IPS DF 6.9 (cell line): Measurements from ENCODE around the gene P3H2.

Experiments
- DNase-seq: peaks from one replicate; pipeline ENCODE4 v3.0.0-alpha.2; 2013; ENCODE audit warnings: low read depth, low spot score
- H3K27ac ChIP-seq: one replicate; pipeline ENCODE4 v1.5.1; 2013; ENCODE audit warnings: low read length, control low read depth
- H3K27me3 ChIP-seq: 2 replicates; pipeline ENCODE4 v1.6.1; 2013; ENCODE audit warnings: mild to moderate bottlenecking, low read length; ENCODE audit not compliant: control insufficient read depth, insufficient read depth
- H3K36me3 ChIP-seq: 2 replicates; pipeline ENCODE4 v1.6.1; 2013; ENCODE audit warnings: low read length; ENCODE audit not compliant: control insufficient read depth, insufficient read depth
- H3K4me1 ChIP-seq: 2 replicates; pipeline ENCODE4 v1.6.1; 2013; ENCODE audit warnings: low read length; ENCODE audit not compliant: control insufficient read depth, insufficient read depth
- H3K4me3 ChIP-seq: 2 replicates; pipeline ENCODE4 v1.5.1; 2013; ENCODE audit warnings: mild to moderate bottlenecking, low read length
- H3K9me3 ChIP-seq: 2 replicates; pipeline ENCODE4 v1.6.1; 2013; ENCODE audit warnings: low read length, inconsistent platforms; ENCODE audit not compliant: control insufficient read depth, insufficient read depth
- WGBS: extraction: QIAGEN DNeasy Blood & Tissue Kit; methylation state at CpG from one replicate; pipeline ENCODE4 v1.1.7; 2013; ENCODE audit warnings: mixed read lengths, missing lambda C conversion rate; ENCODE audit not compliant: insufficient read length, insufficient coverage; 5-methylcytosine and 5-hydroxymethylcytosine counted together

P3H2 gene

DNA sequence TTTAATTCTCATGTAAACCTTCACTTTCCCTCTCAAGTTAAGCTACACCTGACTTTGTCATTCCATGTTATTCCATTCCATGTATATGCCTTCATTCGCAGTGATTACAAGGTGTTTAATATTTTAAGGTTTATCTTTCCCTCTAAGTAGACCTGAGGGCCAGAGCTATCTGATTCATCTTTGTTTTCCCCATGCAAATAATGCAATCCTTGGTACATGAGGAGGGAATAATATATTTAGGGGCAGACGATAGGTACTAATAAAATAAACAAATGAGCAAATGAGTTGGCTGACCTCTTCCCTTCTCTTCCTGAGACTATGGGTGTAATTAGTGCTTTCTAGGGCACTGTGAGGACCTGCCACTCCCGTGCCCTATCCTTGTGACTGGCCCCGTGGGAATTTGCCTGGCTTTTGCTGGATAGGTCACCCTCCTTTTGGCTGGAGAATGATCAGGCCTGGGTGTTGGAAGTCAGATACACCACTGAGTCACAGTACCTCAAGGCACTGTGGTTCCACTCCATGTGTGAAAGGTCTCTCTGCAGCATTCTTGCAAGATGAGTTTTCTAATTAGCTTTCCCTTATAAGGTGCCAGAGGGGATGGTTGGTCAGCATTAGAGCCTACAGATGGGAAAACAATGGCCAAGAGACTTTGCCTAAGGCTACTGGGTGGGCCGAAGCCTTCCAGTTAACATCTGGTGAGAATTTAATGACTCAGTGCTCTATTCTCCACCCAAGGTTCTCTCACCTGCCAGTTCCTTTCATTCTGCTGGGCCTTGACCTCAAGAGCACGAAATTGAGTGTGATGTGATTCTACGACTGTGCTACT lies 183.2 kb downstream of the P3H2 start:
- H3K4me1 ChIP-seq = no peaks in the 10 kb centered on the region
- no peak for DNase-seq
- H3K36me3 ChIP-seq = no peaks in the 10 kb centered on the region
- no peak overlapping the region for H3K27ac ChIP-seq
- no peaks in the 10 kb centered on the region for H3K9me3 ChIP-seq
- H3K4me3 ChIP-seq = no peak overlapping the region
- no peaks in the 10 kb centered on the region for H3K27me3 ChIP-seq
- no CpG with 5 or more reads among the region's 7 CpGs for whole genome bisulfite sequencing

DNA sequence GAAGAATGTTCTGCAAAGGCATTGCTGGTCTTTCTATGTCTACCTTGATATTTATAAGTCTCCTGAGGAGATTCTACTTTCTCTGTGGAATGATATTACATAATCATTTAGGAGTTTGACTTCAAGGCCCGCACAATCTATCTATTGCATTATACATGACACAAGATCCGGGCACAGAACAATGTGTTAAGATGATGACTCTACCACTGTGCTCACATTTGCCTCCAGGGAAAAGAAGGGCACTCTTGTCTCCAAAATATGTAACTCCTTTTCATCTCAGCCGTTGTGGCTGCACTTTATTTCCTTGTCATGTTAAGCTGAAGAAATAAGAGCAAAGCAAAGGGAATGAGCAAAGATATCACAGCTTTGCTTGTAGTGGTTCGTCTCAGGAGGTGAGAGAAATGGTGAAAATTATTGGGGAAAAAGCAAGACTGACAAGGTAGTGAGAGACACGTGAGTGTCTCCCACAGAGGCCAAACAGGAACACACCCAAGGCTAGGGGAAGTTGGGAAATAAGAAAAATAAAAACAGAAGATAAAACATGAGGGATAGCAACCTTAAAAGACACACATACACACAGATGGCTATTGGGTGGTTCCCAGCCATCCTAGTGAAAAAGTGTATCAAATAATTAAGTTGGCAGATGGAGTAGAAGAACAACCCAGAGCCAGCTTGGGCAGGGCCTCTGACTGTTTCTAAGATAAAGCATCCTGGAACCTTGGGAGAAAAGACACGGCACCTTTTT lies 184.3 kb downstream of the P3H2 start:
- no CpG with 5 or more reads among the region's 6 CpGs for WGBS
- no peaks in the 10 kb centered on the region for H3K4me1 ChIP-seq
- H3K27me3 ChIP-seq = no peaks in the 10 kb centered on the region
- H3K4me3 ChIP-seq = no peak overlapping the region
- no peaks in the 10 kb centered on the region for H3K36me3 ChIP-seq
- no peaks in the 10 kb centered on the region for H3K9me3 ChIP-seq
- H3K27ac ChIP-seq = no peak overlapping the region
- DNase-seq = no peak

DNA sequence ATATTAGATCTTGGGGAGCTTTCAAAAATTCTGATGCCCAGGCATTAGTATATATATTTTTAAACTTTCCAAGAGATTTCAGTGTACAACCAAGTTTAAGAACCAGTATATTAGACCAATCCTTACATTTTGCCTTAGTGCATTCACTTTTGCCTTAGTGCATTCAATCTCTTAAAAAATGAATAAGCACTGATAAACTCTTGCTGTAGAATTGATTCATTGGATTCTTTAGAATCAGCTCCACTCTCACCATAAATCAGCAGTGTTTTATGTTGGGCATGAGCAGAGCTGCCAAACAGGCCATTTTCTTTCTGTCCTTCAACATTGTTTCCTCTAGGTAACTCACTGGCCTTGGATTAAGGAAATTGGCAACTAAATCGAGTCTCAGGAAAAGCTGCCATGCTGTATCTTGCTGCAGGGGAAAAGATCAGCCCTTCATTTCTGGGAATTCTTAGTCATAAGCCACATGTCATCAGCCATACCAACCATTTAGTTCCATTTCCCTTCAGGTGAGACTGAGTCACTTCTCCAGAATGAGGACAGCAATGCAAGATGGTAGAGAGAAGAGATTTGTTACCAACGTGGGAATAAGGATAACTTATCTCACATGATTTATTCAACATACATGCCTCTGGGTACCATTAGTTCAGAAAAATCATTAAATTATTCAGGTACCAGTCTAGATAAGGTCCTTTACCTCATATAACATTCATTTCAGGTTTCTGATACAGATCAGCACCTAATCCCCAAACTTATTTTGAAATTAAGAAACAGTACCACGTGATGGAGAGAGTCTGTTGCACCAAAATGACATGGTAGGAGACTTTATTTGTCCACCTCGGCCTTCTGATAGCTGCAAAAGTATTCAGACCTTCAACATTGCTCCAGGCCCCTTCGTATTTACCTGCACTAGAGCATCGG lies 192.5 kb downstream of the P3H2 start:
- H3K9me3 ChIP-seq = no peaks in the 10 kb centered on the region
- H3K4me1 ChIP-seq = no peaks in the 10 kb centered on the region
- no peaks in the 10 kb centered on the region for H3K27me3 ChIP-seq
- H3K36me3 ChIP-seq = no peaks in the 10 kb centered on the region
- no peak for DNase-seq
- H3K27ac ChIP-seq = no peak overlapping the region
- no CpG with 5 or more reads among the region's 6 CpGs for WGBS
- H3K4me3 ChIP-seq = no peak overlapping the region

DNA sequence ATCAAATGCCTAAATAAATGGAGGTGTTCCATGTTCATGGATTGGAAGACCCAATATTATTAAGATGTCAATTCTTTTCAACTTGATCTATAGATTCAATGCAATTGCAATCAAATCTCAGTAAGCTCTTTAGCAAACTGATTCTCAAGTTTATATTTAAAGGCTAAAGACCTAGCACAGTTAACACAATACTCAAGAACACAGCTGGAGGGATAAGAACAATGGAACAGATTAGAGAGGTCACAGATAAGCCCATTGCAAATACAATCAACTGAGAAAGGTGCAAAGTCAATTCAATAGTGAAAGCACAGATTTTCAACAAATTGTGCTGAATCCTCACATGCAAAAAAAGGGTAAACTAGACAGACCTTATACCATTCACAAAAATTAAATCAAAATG lies 198.9 kb downstream of the P3H2 start:
- H3K4me3 ChIP-seq = no peak overlapping the region
- no peak for DNase-seq
- no peaks in the 10 kb centered on the region for H3K4me1 ChIP-seq
- no peaks in the 10 kb centered on the region for H3K9me3 ChIP-seq
- H3K27ac ChIP-seq = no peak overlapping the region
- H3K36me3 ChIP-seq = no peaks in the 10 kb centered on the region
- no peaks in the 10 kb centered on the region for H3K27me3 ChIP-seq

DNA sequence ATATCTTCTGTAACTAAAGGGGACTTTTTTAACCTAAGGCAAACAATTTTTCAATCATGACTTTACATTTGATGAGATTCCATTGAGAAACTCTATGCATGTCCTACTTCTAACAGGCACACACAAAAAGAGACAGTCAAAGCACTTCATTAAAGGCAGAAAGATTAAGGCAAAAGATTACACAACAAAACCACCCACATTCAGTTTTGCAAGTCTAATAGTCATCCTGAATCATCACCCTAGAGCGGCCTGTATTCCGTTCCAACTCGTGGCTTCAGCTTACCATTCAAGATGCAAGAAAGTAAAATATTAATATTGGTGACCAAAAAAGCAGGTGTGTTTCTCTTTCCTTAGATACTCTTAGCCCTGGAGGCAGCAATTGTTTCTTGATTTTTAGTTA lies 205.9 kb downstream of the P3H2 start:
- Histone ChIP-seq H3K27me3 (no peaks in the 10 kb centered on the region), H3K4me1 (no peaks in the 10 kb centered on the region), H3K4me3 (no peak overlapping the region), H3K36me3 (no peaks in the 10 kb centered on the region), H3K27ac (no peak overlapping the region), H3K9me3 (no peaks in the 10 kb centered on the region)
- DNase-seq = no peak
- no CpG with 5 or more reads among the region's 3 CpGs for WGBS

DNA sequence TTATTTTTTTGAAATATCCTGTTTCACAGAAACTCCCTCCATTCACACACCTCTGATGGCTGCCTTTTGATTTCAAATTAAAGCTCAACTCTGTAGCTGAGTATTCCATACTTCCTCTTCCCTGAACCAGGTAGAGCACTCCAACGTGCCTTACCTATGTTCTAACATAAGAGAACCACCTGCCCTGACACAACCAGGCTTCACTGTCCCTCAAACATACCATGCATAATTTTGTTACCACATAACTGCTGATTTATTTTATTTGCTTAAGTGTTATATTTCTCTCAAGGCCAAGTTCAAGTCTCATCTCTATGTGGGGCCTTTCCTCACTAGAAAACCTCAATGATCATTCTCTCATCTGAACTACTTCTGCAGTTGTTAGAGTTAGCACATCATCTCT lies 209.7 kb downstream of the P3H2 start:
- Histone ChIP-seq H3K4me3 (no peak overlapping the region), H3K4me1 (no peaks in the 10 kb centered on the region), H3K36me3 (no peaks in the 10 kb centered on the region), H3K9me3 (no peaks in the 10 kb centered on the region), H3K27me3 (no peaks in the 10 kb centered on the region), H3K27ac (no peak overlapping the region)
- DNase-seq = no peak
- WGBS = no CpG with 5 or more reads among the region's 1 CpG

- no CpG with 5 or more reads among the region's 2 CpGs for WGBS
- no peak overlapping the region for H3K27ac ChIP-seq
- no peaks in the 10 kb centered on the region for H3K36me3 ChIP-seq
- DNase-seq = no peak
- H3K9me3 ChIP-seq = no peaks in the 10 kb centered on the region
- no peaks in the 10 kb centered on the region for H3K4me1 ChIP-seq
- no peak overlapping the region for H3K4me3 ChIP-seq
- H3K27me3 ChIP-seq = no peaks in the 10 kb centered on the region
These were observed 211.1 kb downstream of the P3H2 start for GRCh38 chr3:189909573-189909972.

GRCh38 chr3:189909139-189909538 lies 211.6 kb downstream of the P3H2 start:
- H3K4me3 ChIP-seq = no peak overlapping the region
- no peaks in the 10 kb centered on the region for H3K4me1 ChIP-seq
- no peak overlapping the region for H3K27ac ChIP-seq
- no peaks in the 10 kb centered on the region for H3K9me3 ChIP-seq
- 100% methylated on average over 1 of the region's 3 CpGs for WGBS
- no peaks in the 10 kb centered on the region for H3K27me3 ChIP-seq
- H3K36me3 ChIP-seq = no peaks in the 10 kb centered on the region
- no peak for DNase-seq

DNA sequence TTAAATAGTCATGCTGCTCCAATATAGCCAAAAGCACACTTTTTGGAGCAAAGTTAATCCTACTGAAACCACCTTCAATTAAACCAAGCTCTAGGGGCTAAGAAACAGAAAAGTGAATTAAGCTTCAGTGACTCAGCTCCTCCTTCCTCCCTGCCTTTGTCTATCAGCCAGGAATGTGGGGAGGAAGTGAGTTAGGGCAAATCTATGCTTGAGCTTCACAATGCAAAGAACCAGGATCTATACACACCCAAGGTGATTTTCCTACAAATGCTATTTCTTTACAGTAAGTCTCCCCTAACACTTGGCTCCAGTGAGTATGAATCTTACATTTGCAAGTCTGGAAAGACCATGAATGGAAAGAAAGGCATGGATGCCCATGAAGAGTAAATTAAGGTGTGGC lies 212.1 kb downstream of the P3H2 start:
- no peak for DNase-seq
- no peaks in the 10 kb centered on the region for H3K4me1 ChIP-seq

GRCh38 chr3:189907803-189908202 lies 212.9 kb downstream of the P3H2 start:
- Histone ChIP-seq H3K27ac (no peak overlapping the region), H3K36me3 (no peaks in the 10 kb centered on the region), H3K9me3 (no peaks in the 10 kb centered on the region), H3K4me3 (no peak overlapping the region), H3K27me3 (no peaks in the 10 kb centered on the region), H3K4me1 (no peaks in the 10 kb centered on the region)
- DNase-seq = no peak
- WGBS = no CpG with 5 or more reads among the region's 6 CpGs

More for the DNA sequence above, 212.1 kb downstream of the P3H2 start:
- Histone ChIP-seq H3K9me3 (no peaks in the 10 kb centered on the region), H3K27me3 (no peaks in the 10 kb centered on the region), H3K36me3 (no peaks in the 10 kb centered on the region), H3K4me3 (no peak overlapping the region), H3K27ac (no peak overlapping the region)
